GM21423 (cell line): Measurements from ENCODE around the gene DMKN.

Source experiments
- ATAC-seq: cut with Tn5 transposase; IDR thresholded peaks from one replicate; pipeline ENCODE4 v1.9.1; 2021; ENCODE audit warnings: mild to moderate bottlenecking, moderate library complexity; ENCODE audit not compliant: unreplicated experiment

Gene DMKN

GRCh38 chr19:35528218-35529038, 15.0 kb upstream of the DMKN start, which contains the start of gene SBSN:
SBSN (minus strand) TSS chr19:35528311; CDS start chr19:35528281, 30 bp downstream.
- ATAC-seq: no peak

GRCh38 chr19:35525873-35526272, 12.4 kb upstream of the DMKN start:
- no peak for ATAC-seq

GRCh38 chr19:35524181-35524837, 10.9 kb upstream of the DMKN start:
- no peak for ATAC-seq

GRCh38 chr19:35522745-35523327, 9.4 kb upstream of the DMKN start:
- ATAC-seq: no peak

- ATAC-seq: no peak
These were observed 7.8 kb upstream of the DMKN start for GRCh38 chr19:35521124-35521743.

- no peak for ATAC-seq
These were observed 5.8 kb upstream of the DMKN start for GRCh38 chr19:35519291-35519690.

GRCh38 chr19:35518313-35518712, 4.9 kb upstream of the DMKN start:
- no peak for ATAC-seq

GRCh38 chr19:35517342-35517741, 3.9 kb upstream of the DMKN start:
- ATAC-seq: no peak

GRCh38 chr19:35516310-35516709, 2.9 kb upstream of the DMKN start:
- no peak for ATAC-seq

GRCh38 chr19:35514282-35514809, 897 bp upstream of the DMKN start:
- ATAC-seq: no peak

- no peak for ATAC-seq
These were observed 420 bp downstream of the DMKN start for GRCh38 chr19:35512831-35513627.

- no peak for ATAC-seq
These were observed 2.1 kb downstream of the DMKN start for GRCh38 chr19:35511337-35511736.

GRCh38 chr19:35510626-35510964, 2.9 kb downstream of the DMKN start:
- no peak for ATAC-seq

GRCh38 chr19:35509861-35510625, 3.4 kb downstream of the DMKN start:
- no peak for ATAC-seq

GRCh38 chr19:35509018-35509652, 4.3 kb downstream of the DMKN start:
- no peak for ATAC-seq

GRCh38 chr19:35508129-35508528, 5.3 kb downstream of the DMKN start:
- ATAC-seq: no peak

GRCh38 chr19:35507561-35507960, 5.9 kb downstream of the DMKN start:
- ATAC-seq: no peak

GRCh38 chr19:35506011-35506410, 7.4 kb downstream of the DMKN start:
- no peak for ATAC-seq

GRCh38 chr19:35502751-35503150, 10.7 kb downstream of the DMKN start:
- ATAC-seq: no peak
